Osteoblast (primary cell): ENCODE results near the gene C12orf75. TPM values are rescaled to one million over a fixed set of nuclear protein-coding genes. Genes with fewer than 3 reads are reported as not detected.
A peak's percentile ranks its signal among the peaks of the same experiment; 100 is the strongest.

Source experiments
- DNase-seq: peaks from one replicate; pipeline ENCODE4 v3.0.0; 2011; ENCODE audit warnings: low spot score, mixed read lengths; ENCODE audit not compliant: insufficient read length; ENCODE audit errors: missing footprints
- H2AFZ ChIP-seq: 2 replicates; pipeline ENCODE4 v1.6.0; 2011; ENCODE audit warnings: mild to moderate bottlenecking, low read length
- H3K27ac ChIP-seq: 2 replicates; pipeline ENCODE4 v1.5.1; 2011; ENCODE audit warnings: mild to moderate bottlenecking, low read depth, low read length, moderate library complexity
- H3K27me3 ChIP-seq: 2 replicates; pipeline ENCODE4 v1.6.0; 2012; ENCODE audit warnings: mild to moderate bottlenecking, control low read depth, inconsistent platforms, low read length, moderate library complexity; ENCODE audit not compliant: insufficient read depth
- H3K36me3 ChIP-seq: 2 replicates; pipeline ENCODE4 v1.5.1; 2011; ENCODE audit warnings: mild to moderate bottlenecking, low read length, control low read depth, moderate library complexity; ENCODE audit not compliant: insufficient read depth
- H3K4me1 ChIP-seq: 2 replicates; pipeline ENCODE4 v1.5.1; 2011; ENCODE audit warnings: mild to moderate bottlenecking, low read length, control low read depth, moderate library complexity; ENCODE audit not compliant: insufficient read depth
- H3K4me2 ChIP-seq: 2 replicates; pipeline ENCODE4 v1.6.0; 2011; ENCODE audit warnings: mild to moderate bottlenecking, low read length; ENCODE audit not compliant: insufficient read depth
- H3K4me3 ChIP-seq: fragments of 200-600 bp; sonication (generic); 3 replicates; pipeline ENCODE4 v1.5.1; 2012; ENCODE audit warnings: mild to moderate bottlenecking, low read length, inconsistent platforms; ENCODE audit not compliant: insufficient read depth
- H3K79me2 ChIP-seq: 2 replicates; pipeline ENCODE4 v1.6.0; 2012; ENCODE audit warnings: mild to moderate bottlenecking, low read length, control low read depth, inconsistent platforms; ENCODE audit not compliant: insufficient read depth
- H3K9me3 ChIP-seq: 2 replicates; pipeline ENCODE4 v1.5.1; 2011; ENCODE audit warnings: low read depth, low read length, control low read depth
- H4K20me1 ChIP-seq: 2 replicates; pipeline ENCODE4 v1.6.0; 2012; ENCODE audit warnings: mild to moderate bottlenecking, low read length, control low read depth; ENCODE audit not compliant: insufficient read depth
- total RNA-seq: library from RNA; depleted of rRNA; stranded (reverse); fragments of >200 nt; gene quantifications from 2 replicates; pipeline ENCODE4 v1.2.3, GENCODE V29; 2012
- TF ChIP-seq, protein P1 (sequence below): IDR thresholded peaks from 2 replicates; pipeline ENCODE4 v1.5.1; 2011; ENCODE audit warnings: mild to moderate bottlenecking, low read depth, low read length, moderate library complexity; ENCODE audit errors: extremely low read depth

The C12orf75 gene
- total RNA-seq, 1 donor, result 48.5 TPM

DNA sequence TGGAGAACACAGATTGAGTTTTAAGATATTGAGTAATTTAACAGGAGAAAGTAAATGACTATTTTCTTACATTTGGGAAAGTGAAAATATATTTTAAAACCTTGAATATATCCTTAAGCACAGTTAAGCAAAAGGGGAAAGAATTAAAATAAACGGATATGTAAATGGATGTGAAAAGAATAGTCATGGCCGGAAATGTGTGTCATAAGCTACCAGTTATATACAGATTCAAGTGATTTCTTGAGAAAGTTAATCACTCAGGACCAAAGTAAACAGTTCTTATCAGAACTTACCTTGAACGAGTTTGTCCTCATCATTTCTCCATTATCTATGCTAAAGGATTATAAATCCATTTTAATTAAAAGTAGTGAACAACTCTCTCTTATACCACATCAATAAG is 33.4 kb downstream of the C12orf75 start:
- Histone ChIP-seq H3K27ac (no peak overlapping the region), H2AFZ (no peak overlapping the region), H3K27me3 (no peaks in the 10 kb centered on the region), H3K4me3 (no peak overlapping the region), H4K20me1 (peaks cover 7% of the 10 kb centered on the region), H3K9me3 (no peaks in the 10 kb centered on the region), H3K4me2 (no peak overlapping the region), H3K36me3 (peaks cover 8% of the 10 kb centered on the region), H3K79me2 (peaks cover 57% of the 10 kb centered on the region), H3K4me1 (peaks cover 8% of the 10 kb centered on the region)
- DNase-seq, result no peak
- TF ChIP-seq, protein P1, sequence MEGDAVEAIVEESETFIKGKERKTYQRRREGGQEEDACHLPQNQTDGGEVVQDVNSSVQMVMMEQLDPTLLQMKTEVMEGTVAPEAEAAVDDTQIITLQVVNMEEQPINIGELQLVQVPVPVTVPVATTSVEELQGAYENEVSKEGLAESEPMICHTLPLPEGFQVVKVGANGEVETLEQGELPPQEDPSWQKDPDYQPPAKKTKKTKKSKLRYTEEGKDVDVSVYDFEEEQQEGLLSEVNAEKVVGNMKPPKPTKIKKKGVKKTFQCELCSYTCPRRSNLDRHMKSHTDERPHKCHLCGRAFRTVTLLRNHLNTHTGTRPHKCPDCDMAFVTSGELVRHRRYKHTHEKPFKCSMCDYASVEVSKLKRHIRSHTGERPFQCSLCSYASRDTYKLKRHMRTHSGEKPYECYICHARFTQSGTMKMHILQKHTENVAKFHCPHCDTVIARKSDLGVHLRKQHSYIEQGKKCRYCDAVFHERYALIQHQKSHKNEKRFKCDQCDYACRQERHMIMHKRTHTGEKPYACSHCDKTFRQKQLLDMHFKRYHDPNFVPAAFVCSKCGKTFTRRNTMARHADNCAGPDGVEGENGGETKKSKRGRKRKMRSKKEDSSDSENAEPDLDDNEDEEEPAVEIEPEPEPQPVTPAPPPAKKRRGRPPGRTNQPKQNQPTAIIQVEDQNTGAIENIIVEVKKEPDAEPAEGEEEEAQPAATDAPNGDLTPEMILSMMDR, result no peak

GRCh38 chr12:105365231-105365630 is 34.7 kb downstream of the C12orf75 start:
- Histone ChIP-seq H4K20me1 (peaks cover 7% of the 10 kb centered on the region), H3K4me1 (peaks cover 9% of the 10 kb centered on the region), H3K36me3 (peaks cover 5% of the 10 kb centered on the region), H2AFZ (no peak overlapping the region), H3K4me3 (no peak overlapping the region), H3K9me3 (no peaks in the 10 kb centered on the region), H3K27me3 (no peaks in the 10 kb centered on the region), H3K27ac (no peak overlapping the region), H3K4me2 (no peak overlapping the region), H3K79me2 (peaks cover 50% of the 10 kb centered on the region)
- TF ChIP-seq, protein P1, result no peak
- no peak for DNase-seq

- peaks cover under 1% of the 10 kb centered on the region for H4K20me1 ChIP-seq
- H3K9me3 ChIP-seq, result no peaks in the 10 kb centered on the region
- peaks cover 9% of the 10 kb centered on the region for H3K4me1 ChIP-seq
- no peak overlapping the region for H3K4me3 ChIP-seq
- no peak for DNase-seq
- peaks cover 29% of the 10 kb centered on the region for H3K79me2 ChIP-seq
- TF ChIP-seq, protein P1, result no peak
- H3K27ac ChIP-seq, result peak overlapping the region; percentile 21
- H3K36me3 ChIP-seq, result peaks cover 28% of the 10 kb centered on the region
- no peaks in the 10 kb centered on the region for H3K27me3 ChIP-seq
- no peak overlapping the region for H2AFZ ChIP-seq
- no peak overlapping the region for H3K4me2 ChIP-seq
These were observed 37.7 kb downstream of the C12orf75 start for GRCh38 chr12:105368047-105368646.

- Histone ChIP-seq H3K36me3 (peaks cover 32% of the 10 kb centered on the region), H3K79me2 (peaks cover 21% of the 10 kb centered on the region), H3K4me1 (peaks cover 9% of the 10 kb centered on the region), H3K9me3 (no peaks in the 10 kb centered on the region), H3K27ac (peak overlapping the region; percentile 21), H4K20me1 (no peaks in the 10 kb centered on the region), H3K27me3 (no peaks in the 10 kb centered on the region), H3K4me3 (no peak overlapping the region), H2AFZ (no peak overlapping the region), H3K4me2 (peak overlapping the region; percentile 23)
- peak; percentile 75 for DNase-seq
- TF ChIP-seq, protein P1, result peak; percentile 25
These were observed 38.5 kb downstream of the C12orf75 start for GRCh38 chr12:105369014-105369413.
